Stomach (tissue), 4 donors: Measurements from ENCODE around the gene DNAH14.

Source experiments
- CTCF ChIP-seq, 7 experiments: fragments of 450-650 bp in 4 of 7; fragments of 200-600 bp in 3 of 7; sonication (generic) in 3 of 7; IDR thresholded peaks; one replicate each; pipeline ENCODE4 v1.5.1; 2016 to 2019; ENCODE audit warnings: antibody characterized with exemption in 7 of 7, control low read depth in 2 of 7, mild to moderate bottlenecking in 1 of 7
- EP300 ChIP-seq: sonication (generic); formaldehyde crosslinking; IDR thresholded peaks from one replicate; pipeline ENCODE4 v1.6.1; 2017; ENCODE audit warnings: antibody characterized with exemption
- POLR2A ChIP-seq, 4 donors: fragments of 450-650 bp; IDR thresholded peaks; one replicate each; pipeline ENCODE4 v1.6.1; 2016; ENCODE audit warnings: antibody characterized with exemption in 4 of 4, control low read depth in 2 of 4, mild to moderate bottlenecking in 1 of 4, moderate library complexity in 1 of 4
- POLR2AphosphoS5 ChIP-seq, 3 donors: sonication (generic); formaldehyde crosslinking; IDR thresholded peaks; one replicate each; pipeline ENCODE4 v1.6.1; 2016; ENCODE audit warnings: antibody characterized with exemption in 3 of 3

- no peak for TF ChIP-seq POLR2A (IDR thresholded peaks at IDR 0.05)
- no peak for TF ChIP-seq CTCF (IDR thresholded peaks at IDR 0.05)
- no peak for TF ChIP-seq EP300
- no peak for TF ChIP-seq POLR2AphosphoS5 (IDR thresholded peaks at IDR 0.05)
These were observed 31.7 kb upstream of the DNAH14 start for GRCh38 chr1:224897529-224898327.
